ENCODE data around the gene OR4S2. TPM values are rescaled to one million over a fixed set of nuclear protein-coding genes. Genes with fewer than 3 reads are reported as not detected.

Gene OR4S2
- total RNA-seq, 6 donors from 2014 or later, result not detected

DNA sequence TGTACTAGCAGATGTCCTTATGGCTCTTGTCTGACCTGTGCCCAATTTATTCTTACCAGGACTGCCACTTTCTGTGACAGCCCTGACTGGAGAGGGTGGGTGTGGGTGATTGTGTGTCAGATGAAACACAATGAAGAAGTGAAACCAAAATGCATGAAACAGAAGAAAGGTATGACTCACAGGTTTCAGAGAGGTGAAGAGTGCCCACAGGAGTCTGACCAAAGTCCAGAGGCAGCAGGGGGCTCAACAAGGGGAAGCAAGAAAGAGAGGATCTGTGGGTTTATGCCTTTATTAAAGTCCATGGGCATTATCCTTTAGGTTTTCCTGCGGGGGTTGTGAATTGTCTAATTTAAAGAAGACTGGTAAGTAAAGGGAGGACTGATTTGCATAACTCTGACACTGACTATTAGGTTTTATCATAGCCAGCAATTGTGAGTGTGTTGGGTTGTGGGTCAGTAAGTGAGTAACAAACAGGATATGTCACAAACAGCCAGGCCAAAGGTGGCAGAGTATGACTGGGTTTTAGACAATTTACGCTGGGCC, 10.0 kb downstream of the OR4S2 start:
- Histone ChIP-seq H3K27ac (no peak overlapping the region), H3K27me3 (no peaks in the 10 kb centered on the region), H3K4me3 (no peak overlapping the region), H3K4me1 (no peaks in the 10 kb centered on the region), H3K36me3 (no peaks in the 10 kb centered on the region), H3K9me3 (no peaks in the 10 kb centered on the region)
- WGBS, 2 donors, result 86 to 91% methylated on average over 2 of the region's 2 CpGs
- TF ChIP-seq CTCF (IDR thresholded peaks at IDR 0.05) (no peak), EP300 (IDR thresholded peaks at IDR 0.05) (no peak), POLR2AphosphoS5 (IDR thresholded peaks at IDR 0.05) (no peak), POLR2A (IDR thresholded peaks at IDR 0.05) (no peak)
- no peak for ATAC-seq (ENCODE audit: low FRiP score in 2 of 2)
- no peak for DNase-seq

- 42 to 56% methylated on average over 1 of the region's 1 CpG for WGBS, 2 donors
- no peaks in the 10 kb centered on the region for H3K36me3 ChIP-seq
- no peaks in the 10 kb centered on the region for H3K4me1 ChIP-seq
- no peaks in the 10 kb centered on the region for H3K27me3 ChIP-seq
- no peak for ATAC-seq (ENCODE audit: low FRiP score in 2 of 2)
- no peak overlapping the region for H3K27ac ChIP-seq
- TF ChIP-seq EP300 (IDR thresholded peaks at IDR 0.05) (no peak), CTCF (IDR thresholded peaks at IDR 0.05) (no peak), POLR2A (IDR thresholded peaks at IDR 0.05) (no peak), POLR2AphosphoS5 (IDR thresholded peaks at IDR 0.05) (no peak)
- H3K9me3 ChIP-seq, result no peaks in the 10 kb centered on the region
- no peak overlapping the region for H3K4me3 ChIP-seq
- DNase-seq, result no peak
Measured at GRCh38 chr11:55658608-55659007, 10.5 kb downstream of the OR4S2 start.

DNA sequence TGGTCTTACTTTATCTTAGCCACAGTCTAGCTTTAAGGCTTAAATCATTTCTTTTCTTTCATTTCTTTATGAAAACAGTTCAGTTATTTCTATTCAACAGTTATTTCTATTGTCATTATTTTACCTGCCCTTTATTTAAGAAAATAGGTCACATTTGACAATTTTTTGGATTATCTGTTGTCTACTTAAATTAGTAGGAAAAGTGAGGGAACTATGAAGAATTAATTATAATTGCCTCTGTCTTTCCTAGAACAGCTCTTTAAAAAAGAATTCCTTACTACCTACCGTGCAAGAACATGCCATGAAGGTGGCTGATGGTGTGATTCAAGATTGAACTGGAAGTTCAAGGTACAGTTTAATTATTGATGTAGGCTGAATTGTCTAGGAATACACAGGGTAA, 13.8 kb downstream of the OR4S2 start, which contains the start of gene OR4C6:
Gene OR4C6 (plus strand): TSS at position 301 of the 400 bp plus-strand sequence. CDS start 2,966 bp downstream, outside the sequence.
- Histone ChIP-seq H3K9me3 (no peaks in the 10 kb centered on the region), H3K27me3 (no peaks in the 10 kb centered on the region), H3K4me3 (no peak within 1 kb of the TSS), H3K4me1 (no peaks in the 10 kb centered on the region), H3K27ac (no peak within 1 kb of the TSS), H3K36me3 (no peaks in the 10 kb centered on the region)
- DNase-seq (no peak), ATAC-seq (ENCODE audit: low FRiP score in 2 of 2) (no peak)
- 76 to 79% methylated on average over 1 of the region's 1 CpG for WGBS, 2 donors
- TF ChIP-seq EP300 (IDR thresholded peaks at IDR 0.05) (no peak), CTCF (IDR thresholded peaks at IDR 0.05) (no peak), POLR2AphosphoS5 (IDR thresholded peaks at IDR 0.05) (no peak), POLR2A (IDR thresholded peaks at IDR 0.05) (no peak)

DNA sequence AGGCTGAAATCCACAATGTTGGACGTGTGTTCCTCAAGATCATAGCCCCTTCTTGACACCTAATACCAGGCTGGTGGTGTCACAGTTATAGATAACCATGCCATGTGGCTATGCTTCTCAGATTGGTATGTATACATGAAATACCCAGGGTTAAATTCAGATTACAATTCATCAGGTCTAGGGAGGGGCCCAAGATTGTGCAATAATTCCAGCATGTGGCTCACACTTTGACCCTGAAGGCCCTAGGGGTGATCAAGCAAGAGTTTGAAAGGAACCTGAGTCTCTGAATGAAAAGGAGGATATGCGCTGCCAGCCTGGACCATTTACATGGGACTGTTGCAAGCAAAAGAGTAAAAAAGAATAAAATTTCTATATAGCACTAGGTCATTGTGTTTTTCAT, 21.2 kb downstream of the OR4S2 start:
- Histone ChIP-seq H3K27me3 (no peaks in the 10 kb centered on the region), H3K4me1 (no peaks in the 10 kb centered on the region), H3K9me3 (no peaks in the 10 kb centered on the region), H3K27ac (no peak overlapping the region), H3K36me3 (no peaks in the 10 kb centered on the region), H3K4me3 (no peak overlapping the region)
- DNase-seq, result no peak
- TF ChIP-seq POLR2AphosphoS5 (IDR thresholded peaks at IDR 0.05) (no peak), CTCF (IDR thresholded peaks at IDR 0.05) (no peak), EP300 (IDR thresholded peaks at IDR 0.05) (no peak), POLR2A (IDR thresholded peaks at IDR 0.05) (no peak)
- no peak for ATAC-seq (ENCODE audit: low FRiP score in 2 of 2)
- WGBS, 2 donors, result 44 to 95% methylated on average over 1 to 2 of the region's 2 CpGs

GRCh38 chr11:55673860-55674259, 25.7 kb downstream of the OR4S2 start:
- Histone ChIP-seq H3K27me3 (no peaks in the 10 kb centered on the region), H3K27ac (no peak overlapping the region), H3K9me3 (no peaks in the 10 kb centered on the region), H3K4me1 (no peaks in the 10 kb centered on the region), H3K36me3 (no peaks in the 10 kb centered on the region), H3K4me3 (no peak overlapping the region)
- DNase-seq (no peak), ATAC-seq (ENCODE audit: low FRiP score in 2 of 2) (no peak)
- TF ChIP-seq POLR2AphosphoS5 (IDR thresholded peaks at IDR 0.05) (no peak), POLR2A (IDR thresholded peaks at IDR 0.05) (no peak), CTCF (IDR thresholded peaks at IDR 0.05) (no peak), EP300 (IDR thresholded peaks at IDR 0.05) (no peak)
- WGBS, 2 donors, result 55 to 61% methylated on average over 5 of the region's 5 CpGs
